GM12878 (cell line): ENCODE measurements around the gene TSKU. TPM values are rescaled to one million over a fixed set of nuclear protein-coding genes. Genes with fewer than 3 reads are reported as not detected.

ENCODE experiments used
- ATAC-seq: fragments of 200-7000 bp; cut with Tn5 transposase; 3 replicates; pipeline ENCODE4 v1.9.1; 2020; ENCODE audit warnings: mild to moderate bottlenecking, moderate library complexity
- BruUV-seq: library from RNA; stranded (reverse); fragments of 400-500 nt; replicated peaks from 2 replicates; lab custom pipeline; 2021; lab: Mats Ljungman, UMichigan
- CTCF ChIA-PET: fragments of 300-600 bp; sonication (Branson Sonifier 250); formaldehyde crosslinking; extraction: SDS; loops from one replicate; lab custom pipeline; 2021; ENCODE audit warnings: inconsistent platforms; lab: Yijun Ruan, JAX
- POLR2A ChIA-PET: fragments of 350-600 bp; formaldehyde crosslinking; extraction: SDS; loops from one replicate; lab custom pipeline; 2021; ENCODE audit warnings: inconsistent platforms; lab: Charles Lee
- RAD21 ChIA-PET: fragments of 300-600 bp; sonication (Branson Sonifier 250); formaldehyde crosslinking; loops from one replicate; lab custom pipeline; 2023; ENCODE audit warnings: antibody characterized with exemption; ENCODE audit not compliant: unreplicated experiment; lab: Charles Lee
- SMC1A ChIA-PET: fragments of 300-600 bp; sonication (Branson Sonifier 250); formaldehyde crosslinking; loops from one replicate; lab custom pipeline; 2023; ENCODE audit not compliant: unreplicated experiment, uncharacterized antibody; lab: Charles Lee
- DNase-seq: peaks from one replicate; pipeline ENCODE4 v3.0.0-alpha.2; 2011; ENCODE audit warnings: low read depth, low spot score
- FAIRE-seq: peaks from 3 replicates; lab custom pipeline; 2011; peaks lifted over from hg19 to GRCh38; lab: Jason Lieb, UNC
- H2AFZ ChIP-seq: 2 replicates; pipeline ENCODE4 v1.6.0; 2011; ENCODE audit warnings: low read depth, low read length, control low read depth; ENCODE audit not compliant: control insufficient read depth
- H3K27ac ChIP-seq: 2 replicates; pipeline ENCODE4 v1.5.1; 2011; ENCODE audit warnings: control low read depth; ENCODE audit not compliant: control insufficient read depth, insufficient read depth
- H3K27me3 ChIP-seq, 2 experiments: replicated peaks in 1 of 2; 2 replicates each; pipeline versions ENCODE4 v1.6.0 to v1.6.1; 2011; ENCODE audit warnings: low read length in 1 of 2; ENCODE audit not compliant: control insufficient read depth in 2 of 2, insufficient read depth in 2 of 2
- H3K36me3 ChIP-seq, 2 experiments: 2 replicates each; pipeline ENCODE4 v1.5.1; 2011; ENCODE audit warnings: low read length in 1 of 2; ENCODE audit not compliant: control insufficient read depth in 2 of 2, insufficient read depth in 2 of 2
- H3K4me1 ChIP-seq: 2 replicates; pipeline ENCODE4 v1.6.1; 2011; ENCODE audit warnings: mild to moderate bottlenecking, low read length, moderate library complexity, mixed read lengths; ENCODE audit not compliant: control insufficient read depth, insufficient read depth
- H3K4me2 ChIP-seq: 2 replicates; pipeline ENCODE4 v1.6.0; 2011; ENCODE audit warnings: control low read depth; ENCODE audit not compliant: control insufficient read depth, insufficient read depth
- H3K4me3 ChIP-seq: fragments of 200-600 bp; sonication (generic); 2 replicates; pipeline ENCODE4 v1.5.1; 2016
- H3K79me2 ChIP-seq: 2 replicates; pipeline ENCODE4 v1.6.0; 2011; ENCODE audit warnings: low read length; ENCODE audit not compliant: control insufficient read depth, insufficient read depth
- H3K9ac ChIP-seq: 2 replicates; pipeline ENCODE4 v1.8.0; 2011; ENCODE audit warnings: low read length, control low read depth, mixed read lengths; ENCODE audit not compliant: control insufficient read depth, insufficient read depth
- H3K9me3 ChIP-seq: replicated peaks from 3 replicates; pipeline ENCODE4 v1.5.1; 2011; ENCODE audit warnings: mild to moderate bottlenecking, low read length; ENCODE audit not compliant: control insufficient read depth, insufficient read depth
- H4K20me1 ChIP-seq: 2 replicates; pipeline ENCODE4 v1.6.0; 2011; ENCODE audit not compliant: control insufficient read depth, insufficient read depth
- ATF7 ChIP-seq: fragments of 450-650 bp; IDR thresholded peaks from 2 replicates; pipeline ENCODE4 v1.6.1; 2016; ENCODE audit warnings: low read depth, mild to moderate bottlenecking
- BRCA1 ChIP-seq: IDR thresholded peaks from 2 replicates; pipeline ENCODE4 v1.6.1; 2011; ENCODE audit warnings: low read depth, low read length, improper control_type of control experiment
- CBX5 ChIP-seq: sonication (generic); IDR thresholded peaks from 2 replicates; pipeline ENCODE4 v1.6.1; 2016; ENCODE audit warnings: low read depth, moderate library complexity, mild to moderate bottlenecking, inconsistent platforms
- CHD2 ChIP-seq: IDR thresholded peaks from 2 replicates; pipeline ENCODE4 v1.6.1; 2011; ENCODE audit warnings: low read depth, low read length, improper control_type of control experiment, borderline replicate concordance
- FOS ChIP-seq: IDR thresholded peaks from 3 replicates; pipeline ENCODE4 v1.6.1; 2011; ENCODE audit warnings: borderline replicate concordance; ENCODE audit not compliant: insufficient read length; ENCODE audit errors: extremely low read depth
- GABPA ChIP-seq: IDR thresholded peaks from 2 replicates; pipeline ENCODE4 v1.6.1; 2014; ENCODE audit warnings: antibody characterized with exemption, low read depth, mild to moderate bottlenecking, inconsistent platforms
- GATAD2B ChIP-seq: fragments of 450-650 bp; conservative IDR thresholded peaks from 2 replicates; pipeline ENCODE4 v1.6.1; 2017; ENCODE audit warnings: low read depth, mild to moderate bottlenecking, moderate library complexity
- HDAC2 ChIP-seq: fragments of 200-600 bp; sonication (generic); IDR thresholded peaks from 2 replicates; pipeline ENCODE4 v1.6.1; 2017
- MTA2 ChIP-seq: fragments of 450-650 bp; IDR thresholded peaks from 2 replicates; pipeline ENCODE4 v1.6.1; 2016; ENCODE audit warnings: low read depth, mild to moderate bottlenecking, moderate library complexity
- POU2F2 ChIP-seq: IDR thresholded peaks from 3 replicates; pipeline ENCODE4 v1.6.1; 2011; ENCODE audit warnings: low read depth, mild to moderate bottlenecking, low read length, borderline replicate concordance
- RB1 ChIP-seq: fragments of 450-650 bp; formaldehyde crosslinking; IDR thresholded peaks from 2 replicates; pipeline ENCODE4 v1.6.1; 2017; ENCODE audit warnings: mild to moderate bottlenecking, borderline replicate concordance
- RELB ChIP-seq: fragments of 450-650 bp; IDR thresholded peaks from 2 replicates; pipeline ENCODE4 v1.6.1; 2017; ENCODE audit warnings: low read depth, mild to moderate bottlenecking, moderate library complexity
- SIX5 ChIP-seq: IDR thresholded peaks from 2 replicates; pipeline ENCODE4 v1.6.1; 2011; ENCODE audit warnings: mild to moderate bottlenecking, low read depth, low read length, moderate library complexity; ENCODE audit not compliant: severe bottlenecking
- ZBED1 ChIP-seq: IDR thresholded peaks from 2 replicates; pipeline ENCODE4 v1.6.1; 2016; ENCODE audit warnings: borderline replicate concordance
- WGBS: methylation state at CpG from one replicate; pipeline ENCODE4 v1.1.6; 2016; ENCODE audit warnings: low lambda C conversion rate; ENCODE audit not compliant: insufficient replicate concordance, insufficient coverage; ENCODE audit errors: missing lambda C conversion rate; 5-methylcytosine and 5-hydroxymethylcytosine counted together
- in situ Hi-C: fragments of 300-500 bp; cut with MboI; formaldehyde crosslinking; loops from 9 replicates; pipeline ENCODE4 v1.14.3; 2018; ENCODE audit warnings: mixed read lengths
- intact Hi-C: fragments of 100-400 bp; cut with micrococcal nuclease; formaldehyde crosslinking; loops from one replicate; pipeline ENCODE4 v1.14.2; 2022; ENCODE audit not compliant: unreplicated experiment
- polyA plus RNA-seq, 11 experiments: library from polyadenylated mRNA; depleted of rRNA in 4 of 11; unstranded in 6 of 11; stranded (reverse) in 5 of 11; fragments of >200 nt; fragmentation: Nextera tagmentation in 4 of 11; fragmentation: Illumina TruSeq in 1 of 11; extraction: Ambion mirVana in 4 of 11; extraction: Trizol in 1 of 11; gene quantifications; 1 replicate in 1 of 11; 2 replicates in 10 of 11; pipeline versions ENCODE4 v1.2.1 to v1.2.3, GENCODE V29; 2011 to 2016; ENCODE audit warnings: inconsistent platforms in 2 of 11, missing spikeins in 2 of 11, low read depth in 1 of 11
- total RNA-seq, 4 experiments: library from RNA; depleted of rRNA in 3 of 4; stranded (reverse); fragments of >200 nt in 3 of 4; fragmentation: Illumina TruSeq in 1 of 4; extraction: Trizol in 1 of 4; gene quantifications; 2 replicates each; pipeline versions ENCODE4 v1.2.1 to v1.2.3, GENCODE V29; 2013 to 2021

The TSKU gene
- total and polyA plus RNA-seq, 10 of the 15 experiments (the other 5 are each of a cell fraction or from before 2014, with no cell fraction given) = 0.04 to 1.5 (median 0.62) TPM

GRCh38 chr11:76785513-76785912 is 2.4 kb downstream of the TSKU start:
- no peak overlapping the region for H3K27ac ChIP-seq
- 8% methylated on average over 6 of the region's 6 CpGs for WGBS
- in situ Hi-C loops = no loop called here
- DNase-seq (no peak), FAIRE-seq (no peak), ATAC-seq (no peak)
- no peak overlapping the region for H3K4me2 ChIP-seq
- H3K4me1 ChIP-seq = peaks cover 3% of the 10 kb centered on the region; the same call in 1 of the 2 replicates
- H3K9me3 ChIP-seq = no peaks in the 10 kb centered on the region
- RAD21 ChIA-PET = no interaction called here
- POLR2A ChIA-PET = no interaction called here
- TF ChIP-seq CHD2 (no peak), ATF7 (no peak), CBX5 (no peak)
- no peak overlapping the region for H3K4me3 ChIP-seq
- H2AFZ ChIP-seq = no peak overlapping the region
- H3K27me3 ChIP-seq = peaks cover 6 to 13% of the 10 kb centered on the region in 2 experiments
- H4K20me1 ChIP-seq = no peaks in the 10 kb centered on the region
- no peaks in the 10 kb centered on the region; a peak in 1 of 4 replicates for H3K36me3 ChIP-seq
- intact Hi-C loops = no loop called here
- no peaks in the 10 kb centered on the region for H3K79me2 ChIP-seq
- CTCF ChIA-PET = no interaction called here
- H3K9ac ChIP-seq = no peak overlapping the region
- no TSS peak for BruUV-seq
- SMC1A ChIA-PET = no interaction called here

- Histone ChIP-seq H3K79me2 (no peaks in the 10 kb centered on the region), H2AFZ (no peak overlapping the region), H3K4me1 (peaks cover 3% of the 10 kb centered on the region; the same call in 1 of the 2 replicates), H3K36me3 (no peaks in the 10 kb centered on the region; a peak in 1 of 4 replicates), H3K9me3 (no peaks in the 10 kb centered on the region), H3K4me3 (no peak overlapping the region), H3K27me3 (peaks cover 6 to 13% of the 10 kb centered on the region in 2 experiments), H3K27ac (no peak overlapping the region), H3K4me2 (no peak overlapping the region), H3K9ac (no peak overlapping the region), H4K20me1 (no peaks in the 10 kb centered on the region)
- no peak for ATAC-seq
- BruUV-seq = no TSS peak
- ChIA-PET POLR2A (no interaction called here), RAD21 (no interaction called here), SMC1A (no interaction called here), CTCF (no interaction called here)
- DNase-seq = no peak
- intact Hi-C loops = no loop called here
- in situ Hi-C loops = no loop called here
- 15% methylated on average over 6 of the region's 6 CpGs for WGBS
- no peak for FAIRE-seq
- TF ChIP-seq FOS (no peak), RELB (no peak), HDAC2 (no peak), RB1 (no peak), SIX5 (no peak), MTA2 (no peak), GATAD2B (no peak), ZBED1 (no peak), POU2F2 (no peak), BRCA1 (no peak), GABPA (no peak)
Observed at GRCh38 chr11:76786016-76786415, 2.9 kb downstream of the TSKU start.
